HepG2 (cell line): Measurements from ENCODE around the gene TRABD. TPM values are rescaled to one million over a fixed set of nuclear protein-coding genes. Genes with fewer than 3 reads are reported as not detected.
A peak's percentile ranks its signal among the peaks of the same experiment; 100 is the strongest.

Experiments
- DNMT3B ChIP-seq: conservative IDR thresholded peaks from 2 replicates; pipeline ENCODE4 v1.6.1; 2016; ENCODE audit warnings: missing biosample characterization, control low read depth
- JUND ChIP-seq: sonication (generic); formaldehyde crosslinking; IDR thresholded peaks from 2 replicates; pipeline ENCODE4 v1.8.0; 2022; ENCODE audit warnings: mild to moderate bottlenecking, missing genetic modification reagents
- KLF12 ChIP-seq: sonication (generic); formaldehyde crosslinking; IDR thresholded peaks from 2 replicates; pipeline ENCODE4 v1.4.0; 2020; ENCODE audit warnings: missing genetic modification reagents, borderline replicate concordance
- KLF16 ChIP-seq, 2 experiments: sonication (generic) in 1 of 2; formaldehyde crosslinking in 1 of 2; IDR thresholded peaks; 2 replicates each; pipeline versions ENCODE4 v1.6.1 to v1.8.0; 2016 to 2023; ENCODE audit warnings: missing genetic modification reagents in 2 of 2, missing compliant biosample characterization in 1 of 2
- MAFK ChIP-seq, 2 experiments: IDR thresholded peaks in 1 of 2; conservative IDR thresholded peaks in 1 of 2; 2 replicates each; pipeline ENCODE4 v1.6.1; 2011; ENCODE audit warnings: improper control_type of control experiment in 2 of 2, low read length in 2 of 2
- MED1 ChIP-seq: sonication (generic); formaldehyde crosslinking; IDR thresholded peaks from 2 replicates; pipeline ENCODE4 v1.4.0; 2020; ENCODE audit warnings: missing genetic modification reagents
- MTA1 ChIP-seq: sonication (generic); formaldehyde crosslinking; IDR thresholded peaks from 2 replicates; pipeline ENCODE4 v1.4.0; 2020; ENCODE audit warnings: missing genetic modification reagents, mild to moderate bottlenecking, borderline replicate concordance
- MXI1 ChIP-seq: IDR thresholded peaks from 3 replicates; pipeline ENCODE4 v1.6.1; 2012; ENCODE audit warnings: low read depth, low read length, inconsistent platforms, borderline replicate concordance
- NKX3-1 ChIP-seq: sonication (generic); formaldehyde crosslinking; IDR thresholded peaks from 2 replicates; pipeline ENCODE4 v1.5.0; 2020; ENCODE audit warnings: missing genetic modification reagents
- XRCC5 ChIP-seq: fragments of 200-400 bp; formaldehyde crosslinking; optimal IDR thresholded peaks from 2 replicates; pipeline ENCODE3; 2017; ENCODE audit warnings: mild to moderate bottlenecking, low read length
- ZNF274 ChIP-seq: sonication (generic); formaldehyde crosslinking; IDR thresholded peaks from 2 replicates; pipeline ENCODE4 v1.5.1; 2020; ENCODE audit warnings: mild to moderate bottlenecking, missing genetic modification reagents
- ZNF362 ChIP-seq: sonication (generic); formaldehyde crosslinking; IDR thresholded peaks from 2 replicates; pipeline ENCODE4 v1.4.0; 2020; ENCODE audit warnings: missing genetic modification reagents, mild to moderate bottlenecking, borderline replicate concordance
- ZNF687 ChIP-seq: sonication (generic); formaldehyde crosslinking; IDR thresholded peaks from 2 replicates; pipeline ENCODE4 v1.5.1; 2020; ENCODE audit warnings: mild to moderate bottlenecking, missing genetic modification reagents, moderate library complexity
- ZNF773 ChIP-seq: sonication (generic); formaldehyde crosslinking; IDR thresholded peaks from 2 replicates; pipeline ENCODE4 v1.4.0; 2020; ENCODE audit warnings: missing genetic modification reagents, borderline replicate concordance
- polyA plus RNA-seq, 8 experiments: library from polyadenylated mRNA; depleted of rRNA in 3 of 8; stranded (reverse) in 7 of 8; unstranded in 1 of 8; fragments of >200 nt; fragmentation: Illumina TruSeq in 4 of 8; extraction: Trizol in 4 of 8; gene quantifications; 2 replicates each; pipeline versions ENCODE4 v1.2.1 to v1.2.3, GENCODE V29; 2011 to 2016; ENCODE audit warnings: low read depth in 4 of 8, missing spikeins in 1 of 8, mixed read lengths in 1 of 8; ENCODE audit not compliant: insufficient read depth in 1 of 8
- total RNA-seq, 5 experiments: library from RNA; depleted of rRNA; stranded (reverse); fragments of >200 nt; fragmentation: Illumina TruSeq; extraction: Trizol; gene quantifications; 2 replicates each; pipeline ENCODE4 v1.2.3, GENCODE V29; 2016; ENCODE audit warnings: low read depth in 1 of 5
- TF ChIP-seq, protein P1 (sequence below): IDR thresholded peaks from 2 replicates; pipeline ENCODE4 v1.6.1; 2016; ENCODE audit warnings: missing genetic modification reagents, missing compliant biosample characterization
- TF ChIP-seq, protein P2 (sequence below), 2 experiments: sonication (generic) in 1 of 2; formaldehyde crosslinking in 1 of 2; IDR thresholded peaks; 2 replicates each; pipeline versions ENCODE4 v1.4.0 to v1.6.1; 2018 to 2020; ENCODE audit warnings: missing genetic modification reagents in 2 of 2, borderline replicate concordance in 1 of 2, low read depth in 1 of 2, mild to moderate bottlenecking in 1 of 2, missing biosample characterization in 1 of 2
- TF ChIP-seq, protein P3 (sequence below): sonication (generic); formaldehyde crosslinking; IDR thresholded peaks from 2 replicates; pipeline ENCODE4 v1.4.0; 2020; ENCODE audit warnings: missing genetic modification reagents

TRABD gene
- total and polyA plus RNA-seq, 2 of the 13 experiments (the other 11 are each of a cell fraction or from before 2014, with no cell fraction given) = 21.5 to 28.9 TPM

DNA sequence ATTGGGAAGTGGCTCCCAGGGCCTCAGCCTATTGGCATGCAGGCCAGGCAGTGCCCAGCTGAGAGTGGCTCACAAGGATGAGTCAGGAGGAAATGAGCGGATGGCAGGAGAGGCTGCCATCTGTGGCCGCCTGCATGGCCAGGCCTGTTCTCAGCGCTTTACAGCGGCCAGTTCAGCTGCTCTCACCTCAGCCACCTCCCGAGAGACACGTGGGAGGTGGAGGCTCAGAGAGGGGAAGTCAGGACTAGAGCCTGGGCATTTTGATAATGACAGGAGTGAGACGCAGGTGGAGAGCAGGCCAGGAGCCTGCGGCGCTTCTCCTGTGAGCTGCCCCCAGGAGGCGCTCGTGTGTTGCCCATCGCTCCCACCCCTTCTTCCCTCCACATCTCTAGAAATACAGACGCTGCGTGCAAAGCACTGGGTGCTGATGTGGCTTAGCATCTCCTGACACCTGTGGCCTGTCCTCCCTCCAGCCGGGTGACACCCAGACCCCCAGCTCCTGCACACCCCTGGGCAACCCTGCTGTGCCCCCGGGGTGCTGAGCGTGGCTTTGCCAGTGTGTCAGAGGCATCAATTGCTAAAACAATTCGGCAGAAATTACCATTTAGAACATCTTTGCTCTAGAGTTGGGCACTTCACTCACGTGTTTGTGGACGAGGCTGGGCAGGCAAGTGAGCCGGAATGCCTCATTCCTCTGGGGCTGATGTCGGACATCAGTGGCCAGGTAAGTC, 36.6 kb upstream of the TRABD start (continued):
- TF ChIP-seq ZNF773 (CRISPR knock-in tag) (no peak), ZNF687 (CRISPR knock-in tag) (peak; percentile 47), JUND (CRISPR knock-in tag) (no peak), MAFK (conservative IDR thresholded peaks at IDR 0.05 in 1 of 2, IDR thresholded peaks at IDR 0.05 in 1 of 2; ENCODE audit: low read length in 2 of 2) (no peak), KLF12 (CRISPR knock-in tag) (0 out of 2 replicates have a peak, but pooled peaks have one; percentile 34), NKX3-1 (CRISPR knock-in tag) (no peak), ZNF274 (CRISPR knock-in tag) (0 out of 2 replicates have a peak, but pooled peaks have one; percentile 37), XRCC5 (peak; percentile 86), DNMT3B (CRISPR knock-in tag) (no peak), MXI1 (peak; percentile 26; the same call in 1 of the 3 replicates), MED1 (CRISPR knock-in tag) (peak; percentile 31; the same call in 1 of the 2 replicates), MTA1 (CRISPR knock-in tag) (peak; percentile 28; the same call in 1 of the 2 replicates), KLF16 (CRISPR knock-in tag; IDR thresholded peaks at IDR 0.05) (0 out of 4 replicates have a peak, but pooled peaks of 1 of the 2 experiments have one; percentile 45), ZNF362 (CRISPR knock-in tag) (0 out of 2 replicates have a peak, but pooled peaks have one; percentile 20)
- TF ChIP-seq, protein P1, sequence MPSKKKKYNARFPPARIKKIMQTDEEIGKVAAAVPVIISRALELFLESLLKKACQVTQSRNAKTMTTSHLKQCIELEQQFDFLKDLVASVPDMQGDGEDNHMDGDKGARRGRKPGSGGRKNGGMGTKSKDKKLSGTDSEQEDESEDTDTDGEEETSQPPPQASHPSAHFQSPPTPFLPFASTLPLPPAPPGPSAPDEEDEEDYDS = peak; percentile 25; the same call in 1 of the 2 replicates
- TF ChIP-seq, protein P2, sequence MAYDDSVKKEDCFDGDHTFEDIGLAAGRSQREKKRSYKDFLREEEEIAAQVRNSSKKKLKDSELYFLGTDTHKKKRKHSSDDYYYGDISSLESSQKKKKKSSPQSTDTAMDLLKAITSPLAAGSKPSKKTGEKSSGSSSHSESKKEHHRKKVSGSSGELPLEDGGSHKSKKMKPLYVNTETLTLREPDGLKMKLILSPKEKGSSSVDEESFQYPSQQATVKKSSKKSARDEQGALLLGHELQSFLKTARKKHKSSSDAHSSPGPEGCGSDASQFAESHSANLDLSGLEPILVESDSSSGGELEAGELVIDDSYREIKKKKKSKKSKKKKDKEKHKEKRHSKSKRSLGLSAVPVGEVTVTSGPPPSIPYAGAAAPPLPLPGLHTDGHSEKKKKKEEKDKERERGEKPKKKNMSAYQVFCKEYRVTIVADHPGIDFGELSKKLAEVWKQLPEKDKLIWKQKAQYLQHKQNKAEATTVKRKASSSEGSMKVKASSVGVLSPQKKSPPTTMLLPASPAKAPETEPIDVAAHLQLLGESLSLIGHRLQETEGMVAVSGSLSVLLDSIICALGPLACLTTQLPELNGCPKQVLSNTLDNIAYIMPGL (CRISPR knock-in tag; IDR thresholded peaks at IDR 0.05; ENCODE audit: borderline replicate concordance in 1 of 2, low read depth in 1 of 2) = peak; percentile 41 to 53; a peak in 1 of 4 replicates
- TF ChIP-seq, protein P3, sequence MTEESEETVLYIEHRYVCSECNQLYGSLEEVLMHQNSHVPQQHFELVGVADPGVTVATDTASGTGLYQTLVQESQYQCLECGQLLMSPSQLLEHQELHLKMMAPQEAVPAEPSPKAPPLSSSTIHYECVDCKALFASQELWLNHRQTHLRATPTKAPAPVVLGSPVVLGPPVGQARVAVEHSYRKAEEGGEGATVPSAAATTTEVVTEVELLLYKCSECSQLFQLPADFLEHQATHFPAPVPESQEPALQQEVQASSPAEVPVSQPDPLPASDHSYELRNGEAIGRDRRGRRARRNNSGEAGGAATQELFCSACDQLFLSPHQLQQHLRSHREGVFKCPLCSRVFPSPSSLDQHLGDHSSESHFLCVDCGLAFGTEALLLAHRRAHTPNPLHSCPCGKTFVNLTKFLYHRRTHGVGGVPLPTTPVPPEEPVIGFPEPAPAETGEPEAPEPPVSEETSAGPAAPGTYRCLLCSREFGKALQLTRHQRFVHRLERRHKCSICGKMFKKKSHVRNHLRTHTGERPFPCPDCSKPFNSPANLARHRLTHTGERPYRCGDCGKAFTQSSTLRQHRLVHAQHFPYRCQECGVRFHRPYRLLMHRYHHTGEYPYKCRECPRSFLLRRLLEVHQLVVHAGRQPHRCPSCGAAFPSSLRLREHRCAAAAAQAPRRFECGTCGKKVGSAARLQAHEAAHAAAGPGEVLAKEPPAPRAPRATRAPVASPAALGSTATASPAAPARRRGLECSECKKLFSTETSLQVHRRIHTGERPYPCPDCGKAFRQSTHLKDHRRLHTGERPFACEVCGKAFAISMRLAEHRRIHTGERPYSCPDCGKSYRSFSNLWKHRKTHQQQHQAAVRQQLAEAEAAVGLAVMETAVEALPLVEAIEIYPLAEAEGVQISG (CRISPR knock-in tag) = peak; percentile 4; the same call in 1 of the 2 replicates
